Measurements from ENCODE around the gene ZNF516. TPM values are rescaled to one million over a fixed set of nuclear protein-coding genes. Genes with fewer than 3 reads are reported as not detected.

Gene ZNF516
- polyA plus RNA-seq, 3 donors = 5.0 to 41.9 (median 8.6) TPM

DNA sequence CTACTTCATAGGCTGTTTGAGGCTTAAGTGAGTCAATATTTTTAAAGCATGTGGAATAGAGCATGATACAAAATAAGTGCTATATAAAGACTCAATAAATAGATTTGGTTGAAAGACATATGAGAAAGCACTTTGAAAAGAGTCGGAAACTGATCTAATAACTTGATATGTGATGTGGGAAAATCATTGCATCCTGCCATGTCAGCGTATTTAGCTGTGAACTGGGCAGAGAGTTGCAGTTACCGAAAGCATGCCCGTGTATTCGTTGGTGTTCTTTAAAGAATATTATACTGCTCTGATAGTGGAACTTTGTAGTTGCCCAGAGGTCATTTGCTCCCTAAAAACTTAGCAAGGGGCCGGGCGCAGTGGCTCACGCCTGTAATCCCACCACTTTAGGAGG, 37.8 kb upstream of the ZNF516 start:
- Histone ChIP-seq H3K79me2 (ENCODE audit: insufficient read depth, low read length) (no peaks in the 10 kb centered on the region), H3K27me3 (ENCODE audit: control insufficient read depth in 2 of 2, insufficient read depth in 2 of 2, low read length in 2 of 2) (no peaks in the 10 kb centered on the region), H4K20me1 (ENCODE audit: insufficient read depth, low read length) (no peaks in the 10 kb centered on the region), H3K36me3 (replicated peaks in 1 of 2; ENCODE audit: control insufficient read depth in 1 of 2, insufficient read depth in 2 of 2, low read length in 2 of 2) (no peaks in the 10 kb centered on the region), H3K9me3 (replicated peaks in 1 of 2; ENCODE audit: control insufficient read depth in 1 of 2, insufficient read depth in 1 of 2, low read length in 2 of 2) (no peaks in the 10 kb centered on the region), H2AFZ (ENCODE audit: insufficient read depth, low read depth, low read length, poor library complexity, severe bottlenecking) (no peak overlapping the region), H3K4me2 (replicated peaks; ENCODE audit: extremely low read depth, low read length, poor library complexity, severe bottlenecking) (no peak overlapping the region), H3K4me3 (replicated peaks in 1 of 3; ENCODE audit: low read depth in 2 of 3, low read length in 3 of 3) (no peak overlapping the region), H3K4me1 (ENCODE audit: control insufficient read depth in 1 of 2, insufficient read depth in 2 of 2, low read length in 2 of 2) (peaks cover 15 to 16% of the 10 kb centered on the region in 2 donors), H3K27ac (ENCODE audit: low read depth in 1 of 2, low read length in 2 of 2) (no peak overlapping the region), H3K9ac (ENCODE audit: insufficient read depth, low read length, poor library complexity, severe bottlenecking) (no peak overlapping the region)
- TF ChIP-seq, protein P1, sequence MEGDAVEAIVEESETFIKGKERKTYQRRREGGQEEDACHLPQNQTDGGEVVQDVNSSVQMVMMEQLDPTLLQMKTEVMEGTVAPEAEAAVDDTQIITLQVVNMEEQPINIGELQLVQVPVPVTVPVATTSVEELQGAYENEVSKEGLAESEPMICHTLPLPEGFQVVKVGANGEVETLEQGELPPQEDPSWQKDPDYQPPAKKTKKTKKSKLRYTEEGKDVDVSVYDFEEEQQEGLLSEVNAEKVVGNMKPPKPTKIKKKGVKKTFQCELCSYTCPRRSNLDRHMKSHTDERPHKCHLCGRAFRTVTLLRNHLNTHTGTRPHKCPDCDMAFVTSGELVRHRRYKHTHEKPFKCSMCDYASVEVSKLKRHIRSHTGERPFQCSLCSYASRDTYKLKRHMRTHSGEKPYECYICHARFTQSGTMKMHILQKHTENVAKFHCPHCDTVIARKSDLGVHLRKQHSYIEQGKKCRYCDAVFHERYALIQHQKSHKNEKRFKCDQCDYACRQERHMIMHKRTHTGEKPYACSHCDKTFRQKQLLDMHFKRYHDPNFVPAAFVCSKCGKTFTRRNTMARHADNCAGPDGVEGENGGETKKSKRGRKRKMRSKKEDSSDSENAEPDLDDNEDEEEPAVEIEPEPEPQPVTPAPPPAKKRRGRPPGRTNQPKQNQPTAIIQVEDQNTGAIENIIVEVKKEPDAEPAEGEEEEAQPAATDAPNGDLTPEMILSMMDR (IDR thresholded peaks at IDR 0.05) = no peak
- H3K9me3 Mint-ChIP-seq = peaks cover 0 to 2% (median 0%) of the 10 kb centered on the region in 7 donors
- DNase-seq = no peak
- peaks cover 19% of the 10 kb centered on the region for H3K4me1 Mint-ChIP-seq
- WGBS (ENCODE audit: insufficient coverage) = 100% methylated on average over 1 of the region's 8 CpGs
- H3K27me3 Mint-ChIP-seq (ENCODE audit: low read depth in 3 of 3) = peaks cover 0 to 2% (median 2%) of the 10 kb centered on the region in 3 donors
- intact Hi-C loops (cut with micrococcal nuclease) = no loop called here
- H3K36me3 Mint-ChIP-seq = no peaks in the 10 kb centered on the region
- H3K4me3 Mint-ChIP-seq = no peak overlapping the region
- H3K27ac Mint-ChIP-seq = no peak overlapping the region

DNA sequence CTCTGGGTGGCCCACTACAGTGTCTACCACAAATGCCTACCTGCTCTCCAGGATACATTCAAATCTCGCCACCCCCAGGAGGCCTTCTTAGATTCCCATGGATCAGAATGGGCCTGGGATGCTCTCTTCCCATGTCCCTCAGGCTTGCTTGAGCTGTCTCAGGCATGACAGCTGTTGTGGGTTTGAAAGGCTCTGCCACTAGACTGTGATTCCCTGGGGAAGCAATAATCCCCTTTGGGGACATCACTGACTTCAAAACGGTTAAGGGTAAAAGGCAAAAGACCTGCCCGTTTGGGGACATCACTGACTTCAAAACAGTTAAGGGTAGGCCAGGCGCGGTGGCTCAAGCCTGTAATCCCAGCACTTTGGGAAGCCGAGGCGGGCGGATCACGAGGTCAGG, 35.8 kb upstream of the ZNF516 start:
- H4K20me1 ChIP-seq (ENCODE audit: insufficient read depth, low read length) = no peaks in the 10 kb centered on the region
- 100% methylated on average over 2 of the region's 9 CpGs for WGBS (ENCODE audit: insufficient coverage)
- no peak overlapping the region for H3K4me2 ChIP-seq (replicated peaks; ENCODE audit: extremely low read depth, low read length, poor library complexity, severe bottlenecking)

More for the DNA sequence above, 35.8 kb upstream of the ZNF516 start:
- Histone ChIP-seq H3K9ac (ENCODE audit: insufficient read depth, low read length, poor library complexity, severe bottlenecking) (no peak overlapping the region), H3K9me3 (replicated peaks in 1 of 2; ENCODE audit: control insufficient read depth in 1 of 2, insufficient read depth in 1 of 2, low read length in 2 of 2) (no peaks in the 10 kb centered on the region), H3K4me3 (replicated peaks in 1 of 3; ENCODE audit: low read depth in 2 of 3, low read length in 3 of 3) (no peak overlapping the region), H3K79me2 (ENCODE audit: insufficient read depth, low read length) (no peaks in the 10 kb centered on the region), H3K27ac (ENCODE audit: low read depth in 1 of 2, low read length in 2 of 2) (no peak overlapping the region), H3K4me1 (ENCODE audit: control insufficient read depth in 1 of 2, insufficient read depth in 2 of 2, low read length in 2 of 2) (peaks cover 15 to 16% of the 10 kb centered on the region in 2 donors), H3K36me3 (replicated peaks in 1 of 2; ENCODE audit: control insufficient read depth in 1 of 2, insufficient read depth in 2 of 2, low read length in 2 of 2) (no peaks in the 10 kb centered on the region), H3K27me3 (ENCODE audit: control insufficient read depth in 2 of 2, insufficient read depth in 2 of 2, low read length in 2 of 2) (no peaks in the 10 kb centered on the region), H2AFZ (ENCODE audit: insufficient read depth, low read depth, low read length, poor library complexity, severe bottlenecking) (no peak overlapping the region)
- no peak for DNase-seq
- TF ChIP-seq, protein P1 (IDR thresholded peaks at IDR 0.05) = no peak
- H3K4me1 Mint-ChIP-seq = peaks cover 21% of the 10 kb centered on the region
- intact Hi-C loops (cut with micrococcal nuclease) = no loop called here
- H3K9me3 Mint-ChIP-seq = peaks cover 0 to 2% (median 0%) of the 10 kb centered on the region in 7 donors
- H3K27me3 Mint-ChIP-seq (ENCODE audit: low read depth in 3 of 3) = peaks cover 0 to 4% (median 2%) of the 10 kb centered on the region in 3 donors
- H3K36me3 Mint-ChIP-seq = no peaks in the 10 kb centered on the region
- no peak overlapping the region for H3K4me3 Mint-ChIP-seq
- peak overlapping the region in 1 of 7 donors; percentile 41 for H3K27ac Mint-ChIP-seq
